Measurements from ENCODE around the gene KCNQ1OT1.

- TF ChIP-seq CTCF (IDR thresholded peaks at IDR 0.05): no peak
- no peak for TF ChIP-seq EZH2 (IDR thresholded peaks at IDR 0.05)
- TF ChIP-seq EZH2phosphoT487 (IDR thresholded peaks at IDR 0.05): no peak
Observed at GRCh38 chr11:2572491-2573239, 127.1 kb downstream of the KCNQ1OT1 start.
